HTR-8/SVneo (cell line): ENCODE data around the gene NCAN.
A peak's percentile ranks its signal among the peaks of the same experiment; 100 is the strongest.

Experiments used
- DNase-seq: peaks from one replicate; pipeline ENCODE4 v3.0.0; 2011; ENCODE audit warnings: low spot score, mixed read lengths; ENCODE audit not compliant: insufficient read length
- FAIRE-seq: peaks from 2 replicates; lab custom pipeline; 2011; peaks lifted over from hg19 to GRCh38; lab: Jason Lieb, UNC

NCAN gene

GRCh38 chr19:19257836-19258588, 46.3 kb downstream of the NCAN start:
- DNase-seq (no peak), FAIRE-seq (no peak)

GRCh38 chr19:19258589-19259338, 47.0 kb downstream of the NCAN start:
- no peak for DNase-seq
- FAIRE-seq, result no peak

- DNase-seq (peak; percentile 44), FAIRE-seq (no peak)
These were observed 48.0 kb downstream of the NCAN start for GRCh38 chr19:19259741-19260140.

GRCh38 chr19:19260417-19261214, 48.9 kb downstream of the NCAN start:
- DNase-seq (no peak), FAIRE-seq (no peak)

- DNase-seq (no peak), FAIRE-seq (no peak)
These were observed 49.8 kb downstream of the NCAN start for GRCh38 chr19:19261350-19262189.

GRCh38 chr19:19262190-19263057, 50.7 kb downstream of the NCAN start:
- DNase-seq (no peak), FAIRE-seq (no peak)

- DNase-seq (no peak), FAIRE-seq (no peak)
These were observed 52.2 kb downstream of the NCAN start for GRCh38 chr19:19263886-19264487.

GRCh38 chr19:19267305-19267704, 55.5 kb downstream of the NCAN start:
- FAIRE-seq, result no peak

GRCh38 chr19:19268453-19269385, 57.0 kb downstream of the NCAN start:
- FAIRE-seq (no peak), DNase-seq (no peak)

More at GRCh38 chr19:19267305-19267704, 55.5 kb downstream of the NCAN start:
- DNase-seq, result no peak

GRCh38 chr19:19269952-19270694, 58.4 kb downstream of the NCAN start:
- FAIRE-seq (no peak), DNase-seq (no peak)

- FAIRE-seq, result no peak
These were observed 59.2 kb downstream of the NCAN start for GRCh38 chr19:19270749-19271571.

GRCh38 chr19:19271828-19272599, 60.3 kb downstream of the NCAN start:
- DNase-seq, result no peak
- no peak for FAIRE-seq

More at GRCh38 chr19:19270749-19271571, 59.2 kb downstream of the NCAN start:
- no peak for DNase-seq

- DNase-seq (no peak), FAIRE-seq (no peak)
These were observed 62.4 kb downstream of the NCAN start for GRCh38 chr19:19274146-19274545.

- no peak for DNase-seq
- no peak for FAIRE-seq
These were observed 63.2 kb downstream of the NCAN start for GRCh38 chr19:19274716-19275565.
